D721Med (cell line): ENCODE results near the gene CRACDL.

ENCODE experiments used
- DNase-seq: peaks from one replicate; pipeline ENCODE4 v3.0.0; 2011; ENCODE audit warnings: low spot score; ENCODE audit not compliant: insufficient read length
- FAIRE-seq: peaks from 2 replicates; lab custom pipeline; 2011; peaks lifted over from hg19 to GRCh38; lab: Jason Lieb, UNC
- CTCF ChIP-seq: IDR thresholded peaks from 2 replicates; pipeline ENCODE4 v1.5.1; 2012; ENCODE audit warnings: mild to moderate bottlenecking, control low read depth; ENCODE audit not compliant: insufficient read depth; ENCODE audit errors: missing control alignments

Gene CRACDL

GRCh38 chr2:98807929-98808328, 128.1 kb downstream of the CRACDL start:
- DNase-seq (no peak), FAIRE-seq (no peak)
- no peak for TF ChIP-seq CTCF

DNA sequence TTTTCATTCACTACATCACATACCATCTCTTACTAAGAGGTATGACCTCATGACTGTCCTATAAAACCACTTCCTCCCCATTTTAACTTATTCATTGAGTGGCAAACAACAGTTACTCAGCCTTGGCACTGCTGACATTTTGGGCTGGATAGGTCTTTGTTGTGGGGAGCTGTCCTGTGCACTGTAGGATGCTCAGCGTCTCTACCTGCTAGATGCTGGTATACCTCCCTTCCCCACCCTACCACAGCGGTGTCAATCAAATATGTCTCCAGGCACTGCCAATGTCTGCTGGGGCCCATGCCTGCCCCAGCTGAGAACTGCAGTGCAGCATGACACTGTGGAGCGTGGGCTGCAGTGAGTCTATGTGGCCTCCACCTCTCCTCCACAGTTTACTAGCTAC, 128.8 kb downstream of the CRACDL start:
- DNase-seq (no peak), FAIRE-seq (no peak)
- no peak for TF ChIP-seq CTCF

DNA sequence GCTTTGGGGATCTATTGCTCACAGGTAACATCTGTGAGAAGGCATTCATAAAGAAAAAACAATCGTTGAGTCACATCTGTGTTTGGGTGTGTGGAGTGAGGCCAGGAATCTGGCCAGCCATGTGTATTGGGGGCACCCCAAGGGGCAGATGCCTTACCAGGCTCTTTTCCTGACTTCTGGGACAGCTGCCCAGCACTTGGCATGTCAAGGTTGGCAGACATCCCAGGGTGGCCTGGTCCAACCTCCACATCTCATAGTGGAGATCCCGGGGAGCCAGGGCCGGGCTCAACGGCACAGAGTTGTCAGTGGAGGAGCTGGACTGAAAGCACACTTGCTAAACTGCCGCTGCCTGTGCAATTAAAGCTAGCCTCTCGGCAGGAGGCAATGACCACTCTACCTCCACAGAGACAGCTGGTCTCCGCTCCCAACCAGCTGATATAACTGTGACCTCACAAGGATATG, 129.8 kb downstream of the CRACDL start:
- DNase-seq = no peak
- TF ChIP-seq CTCF = no peak
- FAIRE-seq = no peak

DNA sequence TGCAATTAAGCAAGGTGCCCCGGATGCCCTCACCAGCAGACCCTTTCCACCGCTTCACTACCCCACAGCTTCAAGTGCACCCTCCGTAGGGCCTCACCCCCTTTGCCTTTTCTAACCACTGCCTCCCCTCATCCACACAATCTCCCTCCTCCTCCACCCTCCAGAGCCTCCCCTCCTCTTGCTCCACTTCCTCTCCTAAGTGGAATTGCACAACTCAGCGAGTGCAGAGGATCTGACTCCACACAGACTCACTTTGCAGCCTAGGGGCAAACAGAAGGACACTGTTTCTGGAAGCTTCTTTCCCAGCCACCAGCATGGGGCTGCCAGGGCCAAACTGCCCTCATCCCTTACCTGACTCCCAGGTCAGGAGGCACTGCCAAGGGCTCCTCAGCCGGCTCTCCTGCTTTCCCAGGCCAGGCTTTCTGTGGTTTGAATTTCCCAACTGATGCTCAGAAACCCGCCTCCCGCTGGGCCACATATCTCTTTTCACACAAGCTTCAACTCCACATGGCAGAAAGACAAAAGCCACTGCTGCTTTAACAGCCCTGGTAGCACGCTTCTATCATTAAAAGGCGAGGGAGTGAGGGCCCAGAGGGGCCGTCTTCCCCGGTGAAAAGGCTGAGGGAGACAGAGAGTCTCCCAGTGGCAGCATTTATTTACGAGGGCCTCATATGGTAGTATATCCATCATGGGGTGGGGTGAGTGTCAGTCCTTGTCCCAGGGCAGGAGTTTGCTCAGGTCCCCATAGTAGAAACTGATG, 130.4 kb downstream of the CRACDL start:
- no peak for FAIRE-seq
- TF ChIP-seq CTCF = no peak
- no peak for DNase-seq

DNA sequence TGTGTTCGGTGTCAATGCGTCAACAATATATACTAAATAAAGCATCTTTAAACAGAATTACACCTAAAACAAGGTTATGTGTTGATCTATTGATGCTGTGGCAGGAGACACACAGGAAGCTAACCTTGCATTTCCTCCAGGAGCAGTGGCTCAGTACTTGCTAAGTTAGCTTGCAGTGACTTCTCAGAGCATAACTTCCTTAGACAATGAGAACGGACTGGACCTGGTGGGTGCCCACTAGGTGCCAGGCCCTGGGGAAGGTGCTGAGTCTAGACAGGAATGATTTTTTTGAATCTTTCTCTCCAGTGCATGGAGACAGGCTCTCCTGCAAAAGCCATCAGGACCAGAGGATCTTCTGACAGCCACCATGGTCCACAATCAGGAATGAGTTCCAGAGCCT, 131.3 kb downstream of the CRACDL start:
- TF ChIP-seq CTCF = no peak
- no peak for DNase-seq
- FAIRE-seq = no peak

DNA sequence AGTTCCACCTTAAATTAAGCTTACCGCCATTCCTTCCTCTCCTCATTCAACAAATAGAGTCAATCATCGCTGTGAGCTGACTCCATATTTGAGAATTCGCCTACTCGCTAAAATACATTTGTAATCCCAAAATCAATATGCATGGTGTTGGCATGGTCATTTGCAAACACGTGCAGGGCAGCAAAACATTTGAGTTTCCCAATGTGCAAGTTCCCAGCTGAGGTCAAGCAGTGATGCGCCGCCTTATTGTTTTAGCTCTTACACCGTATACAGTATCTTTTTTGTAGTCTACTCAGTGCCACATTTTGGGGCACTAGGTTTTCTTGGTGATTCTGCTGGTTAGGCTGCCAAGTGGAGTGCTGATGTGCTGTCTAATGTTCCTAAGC, 131.8 kb downstream of the CRACDL start:
- no peak for TF ChIP-seq CTCF
- no peak for DNase-seq
- no peak for FAIRE-seq
